Liver (tissue), 3 donors: Measurements from ENCODE around the gene FBXO31.

ENCODE experiments used
- CTCF ChIP-seq: fragments of 150-350 bp; IDR thresholded peaks from 2 replicates; pipeline ENCODE4 v1.5.1; 2017; ENCODE audit warnings: improper control_type of control experiment, low read depth, low read length; ENCODE audit not compliant: missing input control
- EGR1 ChIP-seq, 2 donors: IDR thresholded peaks; 2 replicates each; pipeline ENCODE4 v1.6.1; 2016 to 2018; ENCODE audit warnings: antibody characterized with exemption in 2 of 2, low read depth in 2 of 2
- GABPA ChIP-seq, 2 donors: IDR thresholded peaks in 1 of 2; conservative IDR thresholded peaks in 1 of 2; 2 replicates each; pipeline ENCODE4 v1.6.1; 2016; ENCODE audit warnings: antibody characterized with exemption in 2 of 2, mild to moderate bottlenecking in 1 of 2, moderate library complexity in 1 of 2
- JUND ChIP-seq, 2 donors: IDR thresholded peaks; 2 replicates each; pipeline ENCODE4 v1.6.1; 2016; ENCODE audit warnings: antibody characterized with exemption in 2 of 2
- REST ChIP-seq: IDR thresholded peaks from 2 replicates; pipeline ENCODE4 v1.6.1; 2016; ENCODE audit warnings: antibody characterized with exemption, mild to moderate bottlenecking
- ZBTB33 ChIP-seq: IDR thresholded peaks from 2 replicates; pipeline ENCODE4 v1.6.1; 2016; ENCODE audit warnings: antibody characterized with exemption
- donor health status: healthy.
- donor health status: healthy.

- TF ChIP-seq CTCF, result no peak
- no peak for TF ChIP-seq REST
- TF ChIP-seq JUND (IDR thresholded peaks at IDR 0.05), result no peak
- TF ChIP-seq EGR1 (IDR thresholded peaks at IDR 0.05; ENCODE audit: low read depth in 2 of 2), result no peak
- TF ChIP-seq ZBTB33, result no peak
- no peak for TF ChIP-seq GABPA (IDR thresholded peaks at IDR 0.05 in 1 of 2, conservative IDR thresholded peaks at IDR 0.05 in 1 of 2)
These were observed 9.3 kb downstream of the FBXO31 start for GRCh38 chr16:87374313-87374712.
